ENCODE results near the gene QPCTL. TPM values are rescaled to one million over a fixed set of nuclear protein-coding genes. Genes with fewer than 3 reads are reported as not detected.
A peak's percentile ranks its signal among the peaks of the same experiment; 100 is the strongest.

Gene QPCTL
- 10 to 100 TPM in 1 of 4 donors, 1 to 10 TPM in 3; 6.2 to 12.7 (median 8.4) TPM for polyA plus RNA-seq (ENCODE audit: insufficient read length in 4 of 4)

DNA sequence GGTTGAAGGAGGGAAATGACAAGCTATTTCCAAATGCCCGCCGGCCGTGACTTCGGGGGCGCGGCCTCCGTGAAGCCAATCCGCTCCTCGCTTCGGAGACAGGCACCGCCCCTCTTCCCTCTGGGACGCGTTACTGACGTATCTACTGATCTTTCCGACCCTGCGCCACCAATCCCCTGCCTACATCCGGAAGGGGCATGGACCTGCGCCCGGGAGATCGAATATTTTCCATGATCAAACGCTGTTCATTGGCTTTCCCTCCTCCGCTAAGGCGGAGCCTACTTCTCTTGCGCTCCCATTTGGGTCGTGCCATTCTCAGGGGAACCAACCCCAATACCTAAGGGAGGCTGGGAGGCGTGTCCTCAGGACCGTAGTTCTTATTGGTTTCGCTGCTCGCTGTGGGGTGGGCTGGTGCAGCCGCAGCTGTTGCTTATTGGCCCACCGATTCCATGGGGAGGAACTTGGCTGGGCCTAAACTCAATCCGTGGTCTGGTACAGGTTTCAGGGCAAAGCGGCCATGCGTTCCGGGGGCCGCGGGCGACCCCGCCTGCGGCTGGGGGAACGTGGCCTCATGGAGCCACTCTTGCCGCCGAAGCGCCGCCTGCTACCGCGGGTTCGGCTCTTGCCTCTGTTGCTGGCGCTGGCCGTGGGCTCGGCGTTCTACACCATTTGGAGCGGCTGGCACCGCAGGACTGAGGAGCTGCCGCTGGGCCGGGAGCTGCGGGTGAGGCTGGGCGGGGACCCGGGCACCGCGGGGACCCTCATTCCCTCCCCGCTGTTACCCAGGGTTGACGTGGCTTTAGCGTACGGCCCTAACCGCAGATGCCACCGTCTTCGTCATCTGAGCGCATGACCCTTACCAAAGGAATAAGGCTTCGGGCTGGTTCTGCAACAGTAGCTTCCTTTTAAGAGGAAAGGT lies at the start of gene QPCTL:
Gene QPCTL (plus strand): TSS at position 480 of the 919 bp plus-strand sequence. CDS start 38 bp downstream, at position 518.
- DNase-seq (ENCODE audit: low read depth in 4 of 4, low spot score in 3 of 4) = peak; percentile 94 to 97 (median 96)

DNA sequence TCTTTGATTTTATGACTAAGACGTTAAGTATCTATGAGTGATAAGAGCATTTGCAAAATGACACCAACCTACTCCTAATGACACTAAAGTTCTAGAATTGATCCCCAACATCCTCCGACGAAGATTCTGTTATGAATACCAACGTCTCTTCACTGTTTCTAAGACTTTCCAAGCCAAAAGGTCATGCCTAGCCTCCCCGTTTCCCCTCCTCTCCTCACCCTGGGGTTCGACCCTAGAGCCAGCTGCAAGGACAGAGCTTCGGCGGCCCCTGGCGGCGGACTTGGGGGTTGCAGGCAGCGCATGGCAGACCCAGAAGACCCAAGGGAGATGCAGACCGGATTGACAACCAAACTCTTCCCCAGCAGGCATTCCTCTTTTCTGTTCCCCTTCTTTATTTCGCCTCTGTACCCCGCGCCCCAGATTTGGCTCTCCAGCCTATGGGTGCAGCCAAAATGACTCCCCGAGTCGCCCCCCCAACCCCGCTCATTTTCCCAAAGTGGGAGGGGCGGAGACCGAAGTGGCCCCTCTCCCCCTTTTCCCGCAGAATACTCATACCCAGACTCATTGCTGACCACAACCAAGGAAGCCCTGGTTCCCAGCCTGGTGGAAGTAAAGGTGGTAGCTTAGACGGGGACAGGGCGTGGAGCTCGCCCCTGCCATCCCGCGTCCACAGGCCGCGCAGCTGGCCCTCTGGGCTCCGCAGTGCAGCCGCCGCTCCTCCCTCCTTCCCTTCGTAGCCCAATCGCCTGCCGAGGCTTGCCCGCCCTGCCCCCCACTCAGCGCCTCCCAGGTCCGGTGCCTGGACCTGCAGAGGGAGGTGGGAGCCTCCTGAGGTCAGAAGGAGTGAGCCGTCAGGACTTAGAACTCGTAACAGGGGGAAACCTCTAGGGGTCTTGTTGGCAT lies 49.2 kb upstream of the QPCTL start:
- DNase-seq (ENCODE audit: low read depth in 4 of 4, low spot score in 3 of 4) = peak in 1 of 4 donors; percentile 74

DNA sequence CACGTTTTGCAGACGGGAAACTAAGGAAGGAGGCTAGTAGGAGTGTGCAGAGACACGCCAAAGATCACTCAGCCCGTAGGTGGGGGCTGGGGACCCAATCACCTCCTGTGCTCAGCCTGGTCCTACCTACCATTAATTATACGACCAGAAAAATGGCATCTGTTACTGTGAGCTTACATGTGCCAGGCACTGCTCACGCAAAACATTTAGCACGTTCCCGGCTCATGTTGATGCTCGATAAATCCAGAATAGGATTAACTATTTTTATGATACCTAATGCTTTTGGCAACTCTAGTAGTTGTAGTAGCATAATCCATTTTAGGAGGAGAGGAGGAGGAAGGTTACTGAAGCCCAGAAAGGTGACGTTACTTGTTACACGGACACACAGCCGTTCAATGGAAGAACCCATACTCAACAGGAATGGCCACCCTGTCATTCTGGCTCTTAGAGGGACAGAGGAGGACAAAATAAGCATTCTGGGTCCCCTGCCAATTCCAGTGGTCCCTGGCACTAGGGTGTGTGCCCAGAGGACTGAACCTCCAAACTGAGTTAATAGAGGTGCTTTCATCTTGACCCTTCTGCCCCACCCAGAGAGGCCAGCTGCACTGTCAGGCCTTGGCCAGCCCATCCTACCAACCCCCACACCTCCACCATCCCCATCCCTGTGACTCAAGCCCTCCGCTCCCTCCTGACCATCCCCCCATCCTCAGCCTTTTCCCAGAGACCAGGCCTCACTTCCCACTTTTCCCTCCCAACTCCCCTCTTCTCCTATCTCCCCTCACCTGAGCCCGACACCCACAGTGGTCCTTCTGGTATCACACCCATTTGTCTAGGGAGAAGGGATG lies 48.3 kb upstream of the QPCTL start:
- DNase-seq (ENCODE audit: low read depth in 4 of 4, low spot score in 3 of 4) = no peak

DNA sequence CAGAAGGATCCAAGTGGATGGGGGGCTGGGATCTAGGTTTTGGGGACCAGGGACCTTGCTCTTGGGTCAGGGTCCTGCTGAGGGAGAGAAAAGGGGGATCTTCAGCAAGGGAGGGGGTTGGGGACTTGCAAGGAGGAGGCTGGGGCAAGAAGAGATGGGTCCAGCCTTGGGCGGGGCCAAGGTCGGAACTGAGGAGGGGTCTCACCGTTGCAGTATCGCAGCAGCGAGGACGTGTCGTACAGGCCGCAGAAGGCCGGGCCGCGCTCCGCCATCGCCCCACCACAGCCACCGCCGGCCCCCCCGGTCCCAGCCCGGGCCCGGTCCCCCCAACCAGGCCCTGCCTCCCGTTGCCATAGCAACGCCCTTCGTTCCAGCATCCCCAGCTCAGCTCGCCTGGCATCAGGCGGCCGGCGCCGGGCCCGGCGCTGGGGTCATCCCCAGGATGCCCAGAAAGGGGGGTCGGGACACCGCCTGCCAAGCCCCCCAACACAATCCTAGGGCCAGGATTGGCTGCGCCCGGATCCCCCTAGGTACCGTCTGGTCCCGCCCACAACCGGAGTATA lies 47.3 kb upstream of the QPCTL start:
- no peak for DNase-seq (ENCODE audit: low read depth in 4 of 4, low spot score in 3 of 4)

DNA sequence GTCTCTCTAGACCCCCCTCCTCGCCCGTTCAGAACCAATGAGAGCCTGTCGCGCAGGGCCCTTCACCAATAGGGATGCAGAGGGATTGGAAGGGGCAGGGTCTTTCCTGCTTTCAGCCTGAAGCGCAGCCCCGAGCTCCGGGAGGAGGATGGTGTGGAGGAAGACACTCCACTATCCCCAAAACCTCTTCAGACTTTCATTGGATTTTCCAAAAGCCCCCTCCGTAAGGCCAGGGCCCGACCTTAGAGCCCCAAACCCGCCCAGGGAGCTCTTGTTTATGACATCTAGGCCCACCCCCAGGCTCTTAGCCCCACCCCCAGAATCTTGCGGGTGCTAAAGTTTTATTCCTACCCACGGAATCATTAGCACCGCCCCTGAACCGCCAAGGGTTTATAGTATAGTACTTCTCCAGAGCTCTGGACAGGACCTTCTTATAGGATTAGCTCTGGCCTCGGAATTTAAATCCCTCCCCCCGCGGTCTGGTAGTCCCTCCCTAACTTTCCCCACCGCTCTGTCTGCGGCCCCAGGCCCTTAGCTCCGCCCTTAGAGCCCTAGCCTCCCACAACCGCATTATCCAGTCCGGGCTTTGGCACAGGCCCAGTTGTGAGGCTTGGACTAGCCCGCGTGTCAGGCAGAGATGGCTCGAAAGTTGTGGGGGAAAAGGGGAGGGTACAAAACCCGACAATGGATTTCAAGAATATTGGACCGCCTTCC lies 46.7 kb upstream of the QPCTL start:
- DNase-seq (ENCODE audit: low read depth in 4 of 4, low spot score in 3 of 4) = no peak

DNA sequence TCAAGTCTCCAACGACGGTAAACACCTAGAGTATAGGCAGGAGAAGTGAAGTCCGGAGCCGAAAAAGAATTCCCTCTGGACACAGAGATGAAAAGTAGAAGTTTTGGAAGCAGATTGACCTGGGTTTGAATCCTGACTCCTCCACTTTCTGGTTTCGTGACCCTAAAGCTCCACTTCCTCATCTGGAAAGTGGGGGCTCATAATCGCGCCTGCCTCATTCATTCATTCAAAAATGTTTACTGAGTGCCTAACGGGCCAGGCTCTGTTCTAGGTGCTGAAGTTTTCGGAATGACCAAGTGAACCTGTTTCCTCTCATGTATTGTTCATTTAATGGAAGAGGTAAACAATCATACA lies 46.1 kb upstream of the QPCTL start:
- no peak for DNase-seq (ENCODE audit: low read depth in 4 of 4, low spot score in 3 of 4)

DNA sequence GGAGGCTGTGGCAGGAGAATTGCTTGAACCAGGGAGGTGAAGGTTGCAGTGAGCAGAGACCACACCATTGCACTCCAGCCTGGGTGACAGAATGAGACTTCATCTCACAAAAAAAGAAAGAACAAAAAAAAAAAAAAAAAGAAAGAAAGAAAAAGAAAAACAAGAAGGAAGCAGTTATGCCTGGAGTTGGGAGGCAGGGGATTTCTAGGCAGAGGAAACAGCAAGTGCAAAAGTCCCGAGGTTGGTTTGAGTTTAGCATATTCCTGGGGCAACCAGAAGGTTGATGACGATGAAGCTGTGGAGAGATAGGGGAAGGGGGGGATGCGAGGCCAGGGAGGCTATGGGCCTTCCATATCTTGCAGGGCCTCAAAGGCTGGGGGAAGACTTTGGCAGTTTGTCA lies 41.7 kb upstream of the QPCTL start:
- DNase-seq (ENCODE audit: low read depth in 4 of 4, low spot score in 3 of 4) = no peak

DNA sequence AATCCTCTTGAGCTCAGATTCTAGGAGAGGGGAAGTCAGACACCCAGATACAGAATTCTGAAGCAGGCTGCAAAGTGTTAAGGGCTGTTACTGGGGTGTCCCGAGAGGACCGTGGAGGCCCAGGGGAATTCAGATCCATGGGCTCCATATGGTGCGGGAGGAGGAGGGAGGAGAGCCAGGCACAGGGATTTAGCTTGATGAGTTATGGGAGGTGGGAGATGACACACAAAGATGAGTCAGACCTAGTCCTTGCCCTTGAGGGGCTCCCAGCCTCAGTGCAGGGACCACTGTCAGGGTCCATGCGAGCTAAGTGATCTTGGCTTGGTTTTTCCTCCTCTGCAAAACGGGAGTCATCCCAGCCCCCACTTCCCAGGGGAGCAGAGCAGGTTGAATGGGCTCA lies 38.8 kb upstream of the QPCTL start:
- DNase-seq (ENCODE audit: low read depth in 4 of 4, low spot score in 3 of 4) = no peak

DNA sequence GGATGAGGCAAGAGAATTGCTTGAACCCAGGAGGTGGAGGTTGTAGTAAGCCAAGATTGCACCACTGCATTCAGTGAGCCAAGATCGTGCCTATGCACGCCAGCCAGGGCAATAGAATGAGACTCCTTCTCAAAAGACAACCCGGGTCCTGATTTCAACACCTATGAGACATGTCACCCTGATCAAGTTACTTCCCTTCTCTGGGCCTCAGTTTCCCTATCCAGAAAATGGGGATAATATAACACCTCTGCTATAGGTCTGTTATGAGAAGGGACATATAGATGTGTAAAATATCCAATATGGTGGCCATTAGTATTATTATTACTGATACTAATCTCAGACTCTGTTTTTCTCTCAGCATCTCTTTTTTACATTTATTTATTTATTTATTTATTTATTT lies 37.4 kb upstream of the QPCTL start:
- no peak for DNase-seq (ENCODE audit: low read depth in 4 of 4, low spot score in 3 of 4)

DNA sequence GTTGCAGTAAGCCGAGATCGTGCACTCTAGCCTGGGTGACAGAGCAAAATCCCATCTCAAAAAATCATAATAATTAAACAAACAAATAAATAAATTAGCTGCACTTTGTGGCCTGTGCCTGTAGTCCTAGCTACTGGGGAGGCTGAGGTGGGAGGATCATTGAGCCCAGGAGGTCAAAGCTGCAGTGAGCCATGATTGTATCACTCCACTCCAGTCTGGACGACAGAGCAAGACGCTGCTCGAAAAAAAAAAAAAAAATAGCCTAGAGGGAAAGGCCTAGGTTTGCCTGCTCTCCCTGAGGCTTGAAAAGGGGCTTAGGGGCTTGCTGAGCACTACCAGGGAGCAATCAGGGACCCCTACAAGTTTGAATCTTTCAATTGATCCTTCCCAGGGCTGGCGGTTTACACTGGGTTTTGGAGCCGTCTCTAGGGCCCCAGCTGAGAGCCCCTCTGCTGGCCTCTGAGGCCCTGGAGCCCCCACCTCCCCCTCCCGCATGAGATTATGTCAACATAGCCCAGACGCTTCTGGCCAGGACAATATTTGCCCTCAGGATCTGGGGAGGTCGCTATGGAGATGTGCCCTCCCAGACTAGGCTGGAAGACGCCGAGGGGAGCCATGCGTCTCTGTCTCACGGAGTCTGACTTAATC lies 34.8 kb upstream of the QPCTL start:
- no peak for DNase-seq (ENCODE audit: low read depth in 4 of 4, low spot score in 3 of 4)

DNA sequence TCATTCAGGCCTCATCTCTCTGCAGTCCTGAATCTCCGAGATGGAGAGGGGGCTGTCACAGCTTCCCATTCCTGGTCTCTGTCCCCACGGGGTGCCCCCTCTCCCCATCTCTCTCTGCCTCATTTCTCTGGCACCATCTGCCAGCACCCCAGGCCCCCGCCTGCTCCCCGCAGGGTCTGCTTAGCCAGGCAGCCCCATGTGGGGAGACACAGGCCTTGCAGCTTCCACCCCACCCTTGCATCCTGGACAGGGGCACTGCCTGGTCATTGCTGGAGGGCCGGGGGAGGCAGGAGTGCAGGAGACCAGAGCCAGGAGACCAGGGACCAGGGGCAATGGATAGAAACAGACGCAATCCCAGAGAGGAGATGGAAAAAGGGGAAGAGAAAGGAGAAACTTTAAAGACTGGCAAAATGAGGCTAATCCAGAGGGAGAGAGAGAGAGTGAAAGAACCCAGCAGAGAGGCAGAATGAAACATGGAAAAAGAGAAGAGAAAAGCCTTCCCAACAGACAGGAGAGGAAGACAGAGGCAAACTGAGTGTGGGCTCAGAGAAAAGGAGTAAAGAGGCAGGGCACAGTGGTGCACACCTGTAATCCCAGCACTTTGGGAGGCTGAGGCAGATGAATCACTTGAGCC lies 33.3 kb upstream of the QPCTL start:
- DNase-seq (ENCODE audit: low read depth in 4 of 4, low spot score in 3 of 4) = no peak

DNA sequence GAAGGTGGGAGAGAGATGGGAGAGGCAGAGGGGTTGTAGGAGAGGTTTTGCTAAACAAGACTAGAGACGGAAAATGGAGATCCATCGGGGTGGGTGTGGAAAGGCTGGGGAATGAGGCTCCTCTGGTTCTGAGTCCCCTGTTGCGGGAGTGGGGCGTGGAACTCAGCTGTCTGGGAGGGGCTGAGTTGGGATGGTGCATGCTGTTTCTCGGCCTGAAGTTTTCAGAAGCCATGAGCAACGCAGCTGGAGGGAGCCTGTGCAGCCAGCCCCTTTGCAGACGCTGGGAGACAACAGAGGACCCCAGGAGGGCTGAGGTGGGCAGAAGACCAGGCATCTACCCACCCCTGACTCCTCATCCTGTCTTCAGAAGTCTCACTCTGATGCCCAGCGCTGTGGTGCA lies 31.8 kb upstream of the QPCTL start:
- no peak for DNase-seq (ENCODE audit: low read depth in 4 of 4, low spot score in 3 of 4)

DNA sequence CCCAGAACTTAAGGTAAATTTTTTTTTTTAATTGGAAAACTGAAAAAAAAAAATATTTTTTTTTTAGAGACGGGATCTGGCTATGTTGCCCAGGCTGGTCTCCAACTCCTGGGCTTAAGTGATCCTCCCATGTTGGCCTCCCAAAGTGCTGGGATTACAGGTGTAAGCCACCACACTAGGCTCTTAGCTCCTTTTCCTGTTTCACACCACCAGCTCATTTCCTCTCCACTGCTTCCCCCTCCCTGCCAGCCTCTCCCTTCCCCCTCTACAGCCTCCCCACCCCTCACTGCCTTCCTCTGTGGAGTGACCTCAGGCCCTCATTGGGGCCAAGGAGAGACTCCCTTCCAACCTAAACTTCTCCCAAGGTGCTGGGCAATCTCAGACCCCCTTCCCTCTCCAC lies 28.7 kb upstream of the QPCTL start:
- DNase-seq (ENCODE audit: low read depth in 4 of 4, low spot score in 3 of 4) = no peak

DNA sequence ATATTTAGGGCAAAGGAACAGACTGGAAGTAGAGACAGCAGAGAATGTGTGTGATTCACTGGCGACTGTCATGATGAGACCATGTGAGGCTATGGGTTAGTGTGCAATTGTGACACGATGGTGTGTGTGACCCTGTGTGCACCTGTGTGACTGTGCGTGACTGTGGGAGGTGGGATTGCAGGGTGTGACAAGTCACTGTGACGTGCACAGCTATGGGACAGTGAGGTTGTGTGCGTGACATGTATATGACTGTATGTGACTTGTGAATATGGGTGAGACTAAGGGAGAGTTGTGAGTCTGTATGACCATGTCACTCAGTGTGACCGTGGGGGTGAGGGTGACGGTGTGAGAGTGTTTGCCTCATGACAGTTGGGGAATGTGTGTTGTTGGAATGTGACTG lies 27.9 kb upstream of the QPCTL start:
- no peak for DNase-seq (ENCODE audit: low read depth in 4 of 4, low spot score in 3 of 4)

DNA sequence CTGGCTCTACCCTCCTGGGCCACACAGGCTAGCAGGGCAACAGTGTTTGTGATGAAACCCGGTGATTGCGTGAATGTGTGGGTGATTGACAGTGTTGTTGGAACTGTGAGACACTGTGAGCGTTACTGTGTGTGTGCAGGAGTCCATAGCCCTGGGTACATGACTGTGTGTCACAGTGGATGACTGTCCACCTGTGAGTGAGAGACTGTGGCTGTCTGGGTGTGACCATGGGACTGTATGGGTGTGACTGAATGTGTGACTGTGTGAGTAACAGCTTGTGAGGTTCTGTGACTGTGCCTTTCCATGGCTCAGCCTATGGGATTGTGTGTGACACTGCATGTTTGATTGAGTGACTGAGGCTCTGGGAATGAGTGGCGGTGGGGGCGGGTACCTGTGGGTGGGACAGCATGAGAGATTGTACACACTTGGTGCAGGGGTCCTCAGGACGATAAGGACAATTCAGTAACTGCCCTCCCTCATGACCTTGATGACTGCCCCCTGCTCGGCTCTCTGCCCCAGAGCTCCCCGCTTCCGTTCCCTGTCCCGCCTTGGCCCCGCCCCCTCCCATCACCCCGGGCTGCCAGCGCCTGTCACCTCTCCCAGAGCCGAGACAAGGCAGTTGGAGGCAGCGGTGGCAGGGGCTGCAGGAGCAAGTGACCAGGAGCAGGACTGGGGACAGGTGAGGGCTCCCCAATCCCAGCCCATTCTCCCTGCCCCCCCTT lies 24.7 kb upstream of the QPCTL start, which contains the start of gene GIPR:
Gene GIPR (plus strand): TSS at position 602 of the 722 bp plus-strand sequence. CDS start 1,300 bp downstream, outside the sequence.
- no peak for DNase-seq (ENCODE audit: low read depth in 4 of 4, low spot score in 3 of 4)

DNA sequence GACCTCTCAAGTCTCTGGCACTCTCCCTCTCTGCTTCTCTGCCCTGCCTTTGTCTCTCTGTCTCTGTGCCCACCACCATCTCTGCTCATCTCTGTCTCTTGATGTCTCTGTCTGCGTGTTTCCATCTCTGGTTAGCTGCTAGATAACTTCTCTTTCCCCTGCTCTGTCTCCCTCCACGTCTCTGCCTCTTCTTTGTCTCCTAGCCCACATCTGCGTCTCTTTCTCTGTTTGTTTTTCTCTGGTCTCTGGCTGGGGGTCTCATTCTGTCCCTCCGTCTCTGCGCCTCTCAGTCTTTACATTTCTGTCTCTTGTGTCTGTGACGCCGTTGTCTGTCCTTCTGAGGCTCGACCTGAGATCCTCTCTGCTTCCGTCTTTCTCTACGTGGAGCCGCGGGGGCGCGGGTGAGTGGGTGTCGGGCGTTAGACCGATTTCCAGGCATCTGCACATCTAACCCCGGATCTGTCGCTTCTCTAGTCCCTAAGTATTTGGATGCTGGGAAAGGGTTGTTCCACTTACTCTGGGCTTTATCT lies 24.1 kb upstream of the QPCTL start:
- DNase-seq (ENCODE audit: low read depth in 4 of 4, low spot score in 3 of 4) = no peak

DNA sequence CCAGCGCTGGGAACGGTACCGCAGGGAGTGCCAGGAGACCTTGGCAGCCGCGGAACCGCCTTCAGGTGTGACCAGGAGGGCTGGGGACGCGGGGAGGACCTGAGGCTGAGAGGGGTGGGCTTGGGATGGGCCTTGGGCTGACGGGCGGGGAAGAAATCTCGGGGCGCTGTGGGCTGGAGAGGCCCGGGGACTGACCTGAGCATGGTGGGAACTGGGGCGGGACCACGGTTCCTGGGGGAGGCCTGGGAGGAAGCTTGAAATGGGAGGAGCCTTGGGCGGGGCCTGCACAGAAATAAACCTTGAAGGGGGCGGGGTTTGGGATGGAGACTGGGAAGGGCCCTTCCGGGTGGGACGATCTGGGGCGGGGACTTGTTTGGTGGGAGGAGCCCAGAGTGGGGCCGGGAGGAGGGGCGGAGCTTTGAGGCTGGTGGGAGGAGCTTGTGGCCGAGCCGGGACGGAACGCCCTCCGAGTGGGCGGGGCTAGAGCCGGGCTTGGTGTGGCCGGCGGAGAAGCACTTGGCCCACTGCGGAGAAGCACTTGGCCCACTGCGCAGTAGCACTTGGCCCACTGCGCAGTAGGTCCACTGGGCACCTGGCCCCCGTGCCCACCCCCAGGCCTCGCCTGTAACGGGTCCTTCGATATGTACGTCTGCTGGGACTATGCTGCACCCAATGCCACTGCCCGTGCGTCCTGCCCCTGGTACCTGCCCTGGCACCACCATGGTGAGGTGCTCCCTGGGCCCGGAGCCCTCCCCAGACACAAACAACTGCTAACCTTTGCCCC lies 21.6 kb upstream of the QPCTL start:
- DNase-seq (ENCODE audit: low read depth in 4 of 4, low spot score in 3 of 4) = no peak
